HEK293 (cell line): ENCODE results near the gene PCBP3.
A peak's percentile ranks its signal among the peaks of the same experiment; 100 is the strongest.

Experiments
- CTCF ChIA-PET: fragments of 350-600 bp; formaldehyde crosslinking; extraction: SDS; loops from one replicate; lab custom pipeline; 2021; ENCODE audit warnings: antibody characterized with exemption; lab: Yijun Ruan, JAX
- POLR2A ChIA-PET: fragments of 300-600 bp; formaldehyde crosslinking; extraction: SDS; loops from one replicate; lab custom pipeline; 2020; ENCODE audit warnings: antibody characterized with exemption, inconsistent platforms; lab: Yijun Ruan, JAX
- H3K27ac ChIP-seq: fragments of 200-500 bp; sonication (Bioruptor generic); 2 replicates; pipeline ENCODE4 v1.5.1; 2014; ENCODE audit warnings: low read depth, low read length, control low read depth, inconsistent platforms; ENCODE audit errors: extremely low read depth
- H3K36me3 ChIP-seq, 2 experiments: fragments of 200-500 bp in 1 of 2; sonication (Bioruptor generic) in 1 of 2; 1 replicate in 1 of 2; 2 replicates in 1 of 2; pipeline ENCODE4 v1.5.1; 2014 to 2017; ENCODE audit warnings: inconsistent platforms in 2 of 2, low read length in 2 of 2; ENCODE audit not compliant: control insufficient read depth in 2 of 2, insufficient read depth in 1 of 2
- H3K4me1 ChIP-seq: fragments of 200-500 bp; sonication (Bioruptor generic); 2 replicates; pipeline ENCODE4 v1.5.1; 2014; ENCODE audit warnings: mild to moderate bottlenecking, low read length, inconsistent platforms; ENCODE audit not compliant: control insufficient read depth, insufficient read depth
- H3K4me3 ChIP-seq: 2 replicates; pipeline ENCODE4 v1.5.1; 2011; ENCODE audit warnings: low read depth, mild to moderate bottlenecking, control low read depth, low read length, moderate library complexity
- H3K9me3 ChIP-seq: fragments of 200-500 bp; sonication (Bioruptor generic); 2 replicates; pipeline ENCODE4 v1.5.1; 2014; ENCODE audit warnings: low read depth, low read length, inconsistent platforms; ENCODE audit not compliant: control insufficient read depth, insufficient read depth
- BCL11A ChIP-seq: fragments of 450-650 bp; formaldehyde crosslinking; IDR thresholded peaks from 2 replicates; pipeline ENCODE4 v1.5.1; 2016; ENCODE audit warnings: low read depth, missing biosample characterization, missing genetic modification characterization
- KLF1 ChIP-seq: fragments of 450-650 bp; formaldehyde crosslinking; IDR thresholded peaks from 2 replicates; pipeline ENCODE4 v1.5.1; 2016; ENCODE audit warnings: missing biosample characterization, missing genetic modification characterization
- KLF10 ChIP-seq: fragments of 450-650 bp; IDR thresholded peaks from 2 replicates; pipeline ENCODE4 v1.5.1; 2018; ENCODE audit warnings: missing biosample characterization, mild to moderate bottlenecking, missing genetic modification characterization
- SP2 ChIP-seq: fragments of 450-650 bp; formaldehyde crosslinking; IDR thresholded peaks from 2 replicates; pipeline ENCODE4 v1.5.1; 2016; ENCODE audit warnings: missing biosample characterization, missing genetic modification characterization
- SP3 ChIP-seq: fragments of 450-650 bp; formaldehyde crosslinking; IDR thresholded peaks from 2 replicates; pipeline ENCODE4 v1.5.1; 2016; ENCODE audit warnings: missing biosample characterization, missing genetic modification characterization
- ZBTB11 ChIP-seq: fragments of 450-650 bp; formaldehyde crosslinking; conservative IDR thresholded peaks from 2 replicates; pipeline ENCODE4 v1.5.1; 2016; ENCODE audit warnings: low read depth, missing biosample characterization, missing genetic modification characterization
- ZFHX2 ChIP-seq: fragments of 450-650 bp; formaldehyde crosslinking; conservative IDR thresholded peaks from 2 replicates; pipeline ENCODE4 v1.5.1; 2016; ENCODE audit warnings: missing biosample characterization, missing genetic modification characterization
- ZFP69B ChIP-seq: fragments of 450-650 bp; formaldehyde crosslinking; IDR thresholded peaks from 2 replicates; pipeline ENCODE4 v1.5.1; 2016; ENCODE audit warnings: missing biosample characterization, missing genetic modification characterization
- ZNF132 ChIP-seq: fragments of 450-650 bp; formaldehyde crosslinking; IDR thresholded peaks from 2 replicates; pipeline ENCODE4 v1.5.1; 2017; ENCODE audit warnings: missing biosample characterization, missing genetic modification characterization, borderline replicate concordance
- ZNF155 ChIP-seq: fragments of 450-650 bp; formaldehyde crosslinking; IDR thresholded peaks from 2 replicates; pipeline ENCODE4 v1.5.1; 2016; ENCODE audit warnings: missing biosample characterization, missing genetic modification characterization
- ZNF184 ChIP-seq: fragments of 450-650 bp; IDR thresholded peaks from 2 replicates; pipeline ENCODE4 v1.5.1; 2018; ENCODE audit warnings: missing biosample characterization, mild to moderate bottlenecking, missing genetic modification characterization
- ZNF354C ChIP-seq: fragments of 450-650 bp; formaldehyde crosslinking; IDR thresholded peaks from 2 replicates; pipeline ENCODE4 v1.5.1; 2016; ENCODE audit warnings: missing biosample characterization, missing genetic modification characterization, low read depth, borderline replicate concordance
- ZNF426 ChIP-seq: fragments of 450-650 bp; formaldehyde crosslinking; IDR thresholded peaks from 2 replicates; pipeline ENCODE4 v1.5.1; 2017; ENCODE audit warnings: missing biosample characterization, missing genetic modification characterization, mild to moderate bottlenecking, inconsistent platforms, moderate library complexity
- ZNF530 ChIP-seq: fragments of 450-650 bp; formaldehyde crosslinking; IDR thresholded peaks from 2 replicates; pipeline ENCODE4 v1.5.1; 2016; ENCODE audit warnings: low read depth, missing biosample characterization, missing genetic modification characterization
- ZNF600 ChIP-seq: fragments of 450-650 bp; formaldehyde crosslinking; IDR thresholded peaks from 2 replicates; pipeline ENCODE4 v1.5.1; 2016; ENCODE audit warnings: missing biosample characterization, missing genetic modification characterization
- ZNF654 ChIP-seq: fragments of 450-650 bp; formaldehyde crosslinking; IDR thresholded peaks from 2 replicates; pipeline ENCODE4 v1.5.1; 2016; ENCODE audit warnings: low read depth, missing biosample characterization, missing genetic modification characterization
- ZNF692 ChIP-seq: fragments of 450-650 bp; formaldehyde crosslinking; IDR thresholded peaks from 2 replicates; pipeline ENCODE4 v1.5.1; 2016; ENCODE audit warnings: missing biosample characterization, missing genetic modification characterization
- TF ChIP-seq, protein P1 (sequence below): fragments of 450-650 bp; formaldehyde crosslinking; IDR thresholded peaks from 2 replicates; pipeline ENCODE4 v1.5.1; 2016; ENCODE audit warnings: missing biosample characterization, missing genetic modification characterization

PCBP3 gene

DNA sequence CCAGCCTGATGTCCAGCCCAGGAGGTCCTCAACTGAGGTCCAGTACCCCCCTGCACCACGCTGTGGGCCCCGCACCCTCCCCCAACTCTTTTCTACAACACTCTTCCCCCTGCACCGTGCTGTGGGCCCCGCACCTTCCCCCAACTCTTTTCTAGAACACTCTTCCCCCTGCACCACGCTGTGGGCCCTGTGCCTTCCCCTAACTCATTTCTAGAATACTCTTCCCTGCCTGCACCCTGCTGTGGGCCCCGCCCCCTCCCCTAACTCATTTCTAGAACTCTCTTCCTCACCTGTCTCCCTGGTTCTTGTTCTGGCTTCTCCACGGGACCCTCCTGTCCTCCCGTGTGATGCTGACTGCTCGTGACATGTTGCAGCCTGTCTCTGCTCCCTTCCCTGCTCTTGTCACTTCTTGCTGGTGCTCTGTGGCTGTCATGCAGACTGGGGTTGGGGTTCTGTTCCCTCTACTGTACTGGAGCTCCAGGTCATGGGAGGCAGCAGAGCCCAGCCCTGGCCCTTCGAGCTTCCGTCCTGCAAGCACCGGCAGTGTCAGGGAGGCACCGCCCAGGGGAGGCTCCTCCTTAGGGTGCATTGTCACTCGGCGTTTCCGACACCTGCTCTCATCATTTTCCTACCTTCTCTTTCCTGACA, 177.9 kb downstream of the PCBP3 start:
- TF ChIP-seq ZFP69B (0 out of 2 replicates have a peak, but pooled peaks have one; percentile 56), KLF10 (no peak), ZBTB11 (tag by site-specific recombination) (no peak), ZNF354C (no peak), ZFHX2 (no peak), ZNF155 (tag by site-specific recombination) (no peak), ZNF692 (peak; percentile 23; the same call in 1 of the 2 replicates)
- CTCF ChIA-PET = interaction anchor here (0.6 to 5.2 kb wide), 26 partner anchors 7 to 682 kb away, joined by 3 to 41 read pairs (median 4); no protein-coding TSS in a partner anchor
- peaks cover 4% of the 10 kb centered on the region; the same call in 1 of the 2 replicates for H3K4me1 ChIP-seq
- no peak overlapping the region for H3K4me3 ChIP-seq
- H3K27ac ChIP-seq = no peak overlapping the region
- no peaks in the 10 kb centered on the region for H3K9me3 ChIP-seq
- no peaks in the 10 kb centered on the region for H3K36me3 ChIP-seq
- POLR2A ChIA-PET = interaction anchor here (1.7 kb wide), 1 partner anchor 265 kb away, joined by 8 read pairs; no protein-coding TSS in a partner anchor

DNA sequence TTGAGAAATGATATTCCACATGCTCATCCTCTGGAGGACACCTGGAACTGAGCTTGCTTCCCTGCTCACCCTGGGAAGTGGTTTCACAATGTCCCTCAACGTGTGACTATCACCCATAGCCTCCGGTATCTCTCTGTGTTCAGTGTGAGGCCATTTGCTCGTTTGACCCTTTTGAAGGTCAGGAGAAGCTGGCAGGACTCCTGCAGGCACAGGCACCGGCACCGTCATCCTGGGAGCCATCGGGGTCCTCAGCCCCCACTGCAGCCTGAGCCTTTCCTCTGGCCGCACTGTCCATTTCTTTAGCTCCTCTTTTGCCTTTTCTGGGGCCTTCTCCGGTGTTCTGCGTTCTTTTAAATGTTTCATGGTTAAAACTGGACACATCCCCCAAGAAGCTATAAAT, 178.5 kb downstream of the PCBP3 start:
- TF ChIP-seq, protein P1, sequence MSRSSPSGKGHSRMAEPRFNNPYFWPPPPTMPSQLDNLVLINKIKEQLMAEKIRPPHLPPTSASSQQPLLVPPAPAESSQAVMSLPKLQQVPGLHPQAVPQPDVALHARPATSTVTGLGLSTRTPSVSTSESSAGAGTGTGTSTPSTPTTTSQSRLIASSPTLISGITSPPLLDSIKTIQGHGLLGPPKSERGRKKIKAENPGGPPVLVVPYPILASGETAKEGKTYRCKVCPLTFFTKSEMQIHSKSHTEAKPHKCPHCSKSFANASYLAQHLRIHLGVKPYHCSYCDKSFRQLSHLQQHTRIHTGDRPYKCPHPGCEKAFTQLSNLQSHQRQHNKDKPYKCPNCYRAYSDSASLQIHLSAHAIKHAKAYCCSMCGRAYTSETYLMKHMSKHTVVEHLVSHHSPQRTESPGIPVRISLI (tag by site-specific recombination) = no peak
- TF ChIP-seq, all 188 proteins: peak for 0
- H3K36me3 ChIP-seq = no peaks in the 10 kb centered on the region
- H3K4me1 ChIP-seq = peaks cover 4% of the 10 kb centered on the region; the same call in 1 of the 2 replicates
- CTCF ChIA-PET = interaction anchor here (0.5 to 3.5 kb wide), 11 partner anchors 9 to 693 kb away, joined by 3 to 39 read pairs (median 4); no protein-coding TSS in a partner anchor
- no peak overlapping the region for H3K4me3 ChIP-seq
- POLR2A ChIA-PET = no interaction called here
- H3K9me3 ChIP-seq = no peaks in the 10 kb centered on the region
- no peak overlapping the region for H3K27ac ChIP-seq

DNA sequence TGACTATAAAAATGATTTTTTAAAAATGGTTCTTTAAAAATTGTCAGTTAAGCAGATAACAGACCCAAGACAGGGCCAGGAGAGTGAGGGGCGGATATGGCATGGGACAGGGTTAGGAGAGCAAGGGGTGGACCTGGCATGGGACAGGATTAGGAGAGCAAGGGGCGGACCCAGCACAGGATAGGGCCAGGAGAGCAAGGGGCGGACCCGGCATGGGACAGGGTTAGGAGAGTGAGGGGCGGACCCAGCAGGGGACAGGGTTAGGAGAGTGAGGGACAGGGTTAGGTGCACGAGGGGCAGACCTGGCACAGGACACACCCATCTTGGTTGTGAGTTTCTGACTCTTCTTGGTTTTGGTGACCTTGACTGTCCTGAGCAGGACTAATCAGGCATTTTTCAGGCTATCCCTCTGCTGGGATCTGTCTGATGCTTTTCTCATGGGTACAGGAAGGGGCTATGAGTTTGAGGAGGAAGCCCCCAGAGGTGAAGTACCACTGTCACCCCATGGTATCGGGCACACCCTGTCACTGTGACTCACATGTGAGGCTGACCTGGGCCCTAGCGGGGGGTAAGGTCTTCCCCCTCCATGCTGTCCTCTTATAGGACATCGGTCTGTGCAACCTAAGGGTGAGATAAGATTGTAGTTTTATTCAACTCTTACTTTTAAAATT, 179.0 kb downstream of the PCBP3 start:
- Histone ChIP-seq H3K36me3 (no peaks in the 10 kb centered on the region), H3K27ac (no peak overlapping the region), H3K4me3 (no peak overlapping the region), H3K4me1 (peaks cover 4% of the 10 kb centered on the region; the same call in 1 of the 2 replicates), H3K9me3 (no peaks in the 10 kb centered on the region)
- ChIA-PET POLR2A (no interaction called here), CTCF (interaction anchor here (0.5 to 3.5 kb wide), 11 partner anchors 9 to 693 kb away, joined by 3 to 39 read pairs (median 4); no protein-coding TSS in a partner anchor)
- TF ChIP-seq ZNF654 (tag by site-specific recombination) = no peak
- TF ChIP-seq BCL11A (tag by site-specific recombination) = no peak
- no peak for TF ChIP-seq ZNF426 (tag by site-specific recombination)
- no peak for TF ChIP-seq ZNF184
- TF ChIP-seq ZNF600 (tag by site-specific recombination) = no peak
- peak; percentile 41 for TF ChIP-seq SP3
- TF ChIP-seq ZNF530 (tag by site-specific recombination) = no peak
- no peak for TF ChIP-seq ZNF132 (tag by site-specific recombination)
- TF ChIP-seq KLF1 (tag by site-specific recombination) = no peak
- peak; percentile 46; the same call in 1 of the 2 replicates for TF ChIP-seq SP2 (tag by site-specific recombination)
